K562 (cell line): Measurements from ENCODE around the gene FAM114A1. TPM values are rescaled to one million over a fixed set of nuclear protein-coding genes. Genes with fewer than 3 reads are reported as not detected.
A peak's percentile ranks its signal among the peaks of the same experiment; 100 is the strongest.

Source experiments
- CHD7 ChIP-seq: fragments of 200-600 bp; sonication (generic); IDR thresholded peaks from one replicate; pipeline ENCODE4 v1.6.1; 2012; ENCODE audit warnings: mild to moderate bottlenecking, low read depth, low read length, inconsistent platforms
- ID3 ChIP-seq, 2 experiments: fragments of 250-450 bp in 1 of 2; fragments of 450-650 bp in 1 of 2; sonication (Bioruptor Pico) in 1 of 2; IDR thresholded peaks; 2 replicates each; pipeline versions ENCODE4 v1.6.1 to v1.8.0; 2016 to 2021; ENCODE audit warnings: mild to moderate bottlenecking in 2 of 2, moderate library complexity in 2 of 2, missing compliant biosample characterization in 1 of 2, missing genetic modification characterization in 1 of 2
- KLF16 ChIP-seq: IDR thresholded peaks from 2 replicates; pipeline ENCODE4 v1.6.1; 2016; ENCODE audit warnings: antibody characterized with exemption
- MYBL2 ChIP-seq, 2 experiments: fragments of 450-650 bp in 1 of 2; sonication (generic) in 1 of 2; formaldehyde crosslinking in 1 of 2; IDR thresholded peaks; 2 replicates each; pipeline versions ENCODE4 v1.6.1 to v1.8.1; 2017 to 2022; ENCODE audit warnings: borderline replicate concordance in 1 of 2, inconsistent platforms in 1 of 2, low read depth in 1 of 2, mild to moderate bottlenecking in 1 of 2, missing genetic modification reagents in 1 of 2, moderate library complexity in 1 of 2
- RREB1 ChIP-seq: fragments of 250-450 bp; sonication (Bioruptor Pico); IDR thresholded peaks from 2 replicates; pipeline ENCODE4 v1.4.0; 2020
- ZNF134 ChIP-seq: fragments of 250-450 bp; sonication (Bioruptor Pico); conservative IDR thresholded peaks from 2 replicates; pipeline ENCODE4 v1.4.0; 2020
- polyA plus RNA-seq, 8 experiments: library from polyadenylated mRNA; depleted of rRNA in 4 of 8; stranded (reverse) in 5 of 8; unstranded in 3 of 8; fragments of >200 nt; fragmentation: Nextera tagmentation in 2 of 8; fragmentation: Illumina TruSeq in 1 of 8; extraction: Ambion mirVana in 2 of 8; extraction: Trizol in 1 of 8; gene quantifications; 2 replicates each; pipeline versions ENCODE4 v1.2.1 to v1.2.3, GENCODE V29; 2011 to 2014; ENCODE audit warnings: inconsistent platforms in 1 of 8, missing spikeins in 1 of 8
- total RNA-seq, 7 experiments: library from RNA; depleted of rRNA in 6 of 7; stranded (reverse); fragments of >200 nt in 6 of 7; fragmentation: Illumina TruSeq in 2 of 7; extraction: Trizol in 2 of 7; gene quantifications; 2 replicates each; pipeline versions ENCODE4 v1.2.1 to v1.2.3, GENCODE V29; 2011 to 2021; ENCODE audit warnings: low replicate concordance in 1 of 7
- TF ChIP-seq, protein P1 (sequence below): fragments of 250-450 bp; sonication (Bioruptor Pico); IDR thresholded peaks from 2 replicates; pipeline ENCODE4 v1.6.1; 2021; ENCODE audit warnings: mild to moderate bottlenecking

Gene FAM114A1
- total and polyA plus RNA-seq, 9 of the 15 experiments (the other 6 are each of a cell fraction or from before 2014, with no cell fraction given): 1.8 to 12.0 (median 4.3) TPM

GRCh38 chr4:38860788-38861424, 6.7 kb upstream of the FAM114A1 start (continued):
- TF ChIP-seq RREB1 (CRISPR knock-in tag): no peak
- no peak for TF ChIP-seq CHD7
- TF ChIP-seq ZNF134 (CRISPR knock-in tag): no peak
- TF ChIP-seq MYBL2 (IDR thresholded peaks at IDR 0.05; ENCODE audit: low read depth): no peak
- TF ChIP-seq MYBL2 (CRISPR knock-in tag; IDR thresholded peaks at IDR 0.05; ENCODE audit: borderline replicate concordance): no peak
- TF ChIP-seq KLF16: peak; percentile 34; the same call in 1 of the 2 replicates
- TF ChIP-seq ID3 (CRISPR knock-in tag; IDR thresholded peaks at IDR 0.05): no peak
- TF ChIP-seq ID3 (tag; IDR thresholded peaks at IDR 0.05): no peak
- TF ChIP-seq, protein P1, sequence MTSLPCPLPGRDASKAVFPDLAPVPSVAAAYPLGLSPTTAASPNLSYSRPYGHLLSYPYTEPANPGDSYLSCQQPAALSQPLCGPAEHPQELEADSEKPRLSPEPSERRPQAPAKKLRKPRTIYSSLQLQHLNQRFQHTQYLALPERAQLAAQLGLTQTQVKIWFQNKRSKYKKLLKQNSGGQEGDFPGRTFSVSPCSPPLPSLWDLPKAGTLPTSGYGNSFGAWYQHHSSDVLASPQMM (CRISPR knock-in tag): no peak
